ENCODE data around the gene FYB1.

FYB1 gene

DNA sequence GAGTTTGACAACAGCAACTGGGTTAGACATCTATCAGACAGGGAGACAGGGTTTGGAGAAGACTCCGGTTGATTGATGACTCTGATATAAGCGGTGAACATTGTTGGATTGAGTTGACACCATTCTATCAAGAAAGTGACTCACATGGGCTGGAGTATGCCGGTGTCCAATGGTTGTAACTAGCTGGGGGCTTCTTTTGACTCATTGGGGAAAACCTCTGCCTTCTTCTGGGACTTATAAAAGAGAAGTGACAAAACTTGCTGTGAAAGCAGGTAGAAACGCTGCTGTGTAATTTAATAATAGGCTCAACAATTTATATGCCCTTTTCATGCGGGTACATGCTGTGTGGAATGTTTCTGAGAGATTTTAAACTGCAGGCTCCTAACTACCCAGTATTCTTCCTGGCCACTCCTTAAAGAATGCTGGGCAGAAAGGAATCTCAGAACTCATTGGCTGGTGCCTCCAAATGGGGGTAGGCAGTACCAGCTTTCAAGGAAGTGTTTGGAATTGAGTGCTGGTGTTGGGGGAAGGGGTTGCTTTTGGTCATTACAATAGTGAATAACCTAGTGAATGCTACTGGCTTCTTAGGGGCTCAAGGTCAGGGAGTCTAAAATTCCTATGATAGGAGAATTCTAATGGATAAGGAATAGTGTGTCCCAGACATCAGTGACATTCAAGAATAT, 43.9 kb downstream of the FYB1 start:
- no peak for DNase-seq
- Mint-ChIP-seq H3K4me3 (no peak overlapping the region), H3K9me3 (peaks cover 8% of the 10 kb centered on the region), H3K27ac (no peak overlapping the region), H3K36me3 (ENCODE audit: low read depth) (no peaks in the 10 kb centered on the region), H3K27me3 (ENCODE audit: low read depth, poor library complexity) (peaks cover 8% of the 10 kb centered on the region), H3K4me1 (no peaks in the 10 kb centered on the region)
- TF ChIP-seq, protein P1, sequence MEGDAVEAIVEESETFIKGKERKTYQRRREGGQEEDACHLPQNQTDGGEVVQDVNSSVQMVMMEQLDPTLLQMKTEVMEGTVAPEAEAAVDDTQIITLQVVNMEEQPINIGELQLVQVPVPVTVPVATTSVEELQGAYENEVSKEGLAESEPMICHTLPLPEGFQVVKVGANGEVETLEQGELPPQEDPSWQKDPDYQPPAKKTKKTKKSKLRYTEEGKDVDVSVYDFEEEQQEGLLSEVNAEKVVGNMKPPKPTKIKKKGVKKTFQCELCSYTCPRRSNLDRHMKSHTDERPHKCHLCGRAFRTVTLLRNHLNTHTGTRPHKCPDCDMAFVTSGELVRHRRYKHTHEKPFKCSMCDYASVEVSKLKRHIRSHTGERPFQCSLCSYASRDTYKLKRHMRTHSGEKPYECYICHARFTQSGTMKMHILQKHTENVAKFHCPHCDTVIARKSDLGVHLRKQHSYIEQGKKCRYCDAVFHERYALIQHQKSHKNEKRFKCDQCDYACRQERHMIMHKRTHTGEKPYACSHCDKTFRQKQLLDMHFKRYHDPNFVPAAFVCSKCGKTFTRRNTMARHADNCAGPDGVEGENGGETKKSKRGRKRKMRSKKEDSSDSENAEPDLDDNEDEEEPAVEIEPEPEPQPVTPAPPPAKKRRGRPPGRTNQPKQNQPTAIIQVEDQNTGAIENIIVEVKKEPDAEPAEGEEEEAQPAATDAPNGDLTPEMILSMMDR (IDR thresholded peaks at IDR 0.05) = no peak

DNA sequence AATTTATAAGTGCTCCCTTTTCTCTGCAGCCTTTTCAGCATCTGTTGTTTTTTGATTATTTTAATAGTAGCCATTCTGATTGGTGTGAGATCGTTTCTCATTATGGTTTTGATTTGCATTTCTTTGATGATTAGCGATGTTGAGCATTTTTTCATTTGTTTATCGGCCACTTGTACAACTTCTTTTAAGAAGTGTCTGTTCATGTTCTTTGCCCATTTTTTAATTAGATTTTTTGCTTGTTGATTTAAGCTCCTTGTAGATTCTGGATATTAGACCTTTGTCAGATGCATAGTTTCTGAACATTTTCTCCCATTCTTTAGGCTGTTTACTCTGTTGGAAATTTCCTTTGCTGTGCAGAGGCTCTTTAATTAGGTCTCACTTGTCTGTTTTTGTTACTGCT, 46.3 kb downstream of the FYB1 start:
- H3K9me3 Mint-ChIP-seq = peaks cover 8% of the 10 kb centered on the region
- no peak overlapping the region for H3K27ac Mint-ChIP-seq
- no peaks in the 10 kb centered on the region for H3K4me1 Mint-ChIP-seq
- TF ChIP-seq, protein P1 (IDR thresholded peaks at IDR 0.05) = no peak
- peaks cover 4% of the 10 kb centered on the region for H3K27me3 Mint-ChIP-seq (ENCODE audit: low read depth, poor library complexity)
- H3K4me3 Mint-ChIP-seq = no peak overlapping the region
- no peak for DNase-seq
- H3K36me3 Mint-ChIP-seq (ENCODE audit: low read depth) = no peaks in the 10 kb centered on the region

DNA sequence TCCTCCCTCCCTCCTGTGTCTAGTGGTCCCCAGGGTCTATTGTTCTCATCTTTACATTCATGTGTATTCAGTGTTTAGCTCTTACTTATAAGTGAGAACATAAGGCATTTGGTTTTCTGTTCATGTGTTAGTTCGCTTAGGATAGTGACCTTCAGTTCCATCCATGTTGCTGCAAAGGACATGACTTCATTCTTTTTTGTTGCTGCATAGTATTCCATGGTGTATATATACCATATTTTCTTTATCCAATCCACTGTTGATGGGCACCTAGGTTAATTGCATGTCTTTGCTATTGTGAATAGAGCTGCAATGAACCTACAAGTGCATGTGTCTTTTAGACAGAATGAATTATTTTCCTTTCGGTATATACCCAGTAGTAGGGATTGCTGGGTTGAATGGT, 46.8 kb downstream of the FYB1 start:
- H3K36me3 Mint-ChIP-seq (ENCODE audit: low read depth) = no peaks in the 10 kb centered on the region
- no peak for DNase-seq
- peaks cover 4% of the 10 kb centered on the region for H3K27me3 Mint-ChIP-seq (ENCODE audit: low read depth, poor library complexity)
- no peak overlapping the region for H3K27ac Mint-ChIP-seq
- H3K4me1 Mint-ChIP-seq = peaks cover 2% of the 10 kb centered on the region
- peaks cover 8% of the 10 kb centered on the region for H3K9me3 Mint-ChIP-seq
- TF ChIP-seq, protein P1 (IDR thresholded peaks at IDR 0.05) = no peak
- no peak overlapping the region for H3K4me3 Mint-ChIP-seq

DNA sequence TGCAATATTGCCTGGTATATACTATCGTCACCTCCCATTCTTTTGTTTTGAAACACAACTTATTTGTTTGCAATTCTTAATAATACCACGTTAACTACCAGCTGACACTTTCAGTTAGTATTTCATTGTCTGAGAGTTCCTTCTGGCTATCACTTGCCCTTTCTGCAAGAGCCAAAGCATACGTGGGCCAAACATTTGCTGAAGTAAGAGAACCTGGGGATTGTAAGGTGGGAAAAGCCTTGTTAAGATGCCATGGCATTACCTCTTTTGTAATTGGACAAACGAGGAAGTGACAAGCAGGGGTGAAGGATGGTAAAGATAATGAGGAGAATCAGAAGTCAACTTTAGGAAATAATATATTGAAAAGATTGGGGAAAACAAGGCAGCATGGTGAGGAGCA, 47.7 kb downstream of the FYB1 start:
- Mint-ChIP-seq H3K9me3 (peaks cover 8% of the 10 kb centered on the region), H3K4me1 (peaks cover 7% of the 10 kb centered on the region), H3K36me3 (ENCODE audit: low read depth) (no peaks in the 10 kb centered on the region), H3K4me3 (no peak overlapping the region), H3K27ac (no peak overlapping the region), H3K27me3 (ENCODE audit: low read depth, poor library complexity) (peaks cover 4% of the 10 kb centered on the region)
- TF ChIP-seq, protein P1 (IDR thresholded peaks at IDR 0.05) = no peak
- no peak for DNase-seq

DNA sequence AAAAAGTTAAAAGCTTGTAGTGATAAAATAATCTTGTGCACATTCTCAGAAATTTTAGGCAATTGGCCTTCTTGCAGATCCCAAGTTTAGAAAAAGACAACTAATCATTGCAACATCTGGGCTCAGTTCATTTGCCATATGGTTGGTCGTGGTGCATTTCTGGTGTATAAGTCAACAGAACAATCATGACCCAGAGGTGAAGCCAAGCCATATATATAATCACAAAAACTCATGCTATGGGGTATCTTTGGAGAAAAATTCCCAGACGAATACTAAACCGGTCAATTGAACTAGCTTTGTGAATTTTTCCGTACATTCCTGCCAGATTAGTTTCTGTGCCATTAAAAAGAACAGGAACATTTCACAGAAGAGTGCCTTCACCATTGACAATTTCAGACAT, 50.3 kb downstream of the FYB1 start:
- H3K4me1 Mint-ChIP-seq = peaks cover 7% of the 10 kb centered on the region
- TF ChIP-seq, protein P1 (IDR thresholded peaks at IDR 0.05) = no peak
- no peaks in the 10 kb centered on the region for H3K36me3 Mint-ChIP-seq (ENCODE audit: low read depth)
- no peak overlapping the region for H3K4me3 Mint-ChIP-seq
- DNase-seq = no peak
- H3K27ac Mint-ChIP-seq = no peak overlapping the region
- no peaks in the 10 kb centered on the region for H3K27me3 Mint-ChIP-seq (ENCODE audit: low read depth, poor library complexity)
- peaks cover 8% of the 10 kb centered on the region for H3K9me3 Mint-ChIP-seq

DNA sequence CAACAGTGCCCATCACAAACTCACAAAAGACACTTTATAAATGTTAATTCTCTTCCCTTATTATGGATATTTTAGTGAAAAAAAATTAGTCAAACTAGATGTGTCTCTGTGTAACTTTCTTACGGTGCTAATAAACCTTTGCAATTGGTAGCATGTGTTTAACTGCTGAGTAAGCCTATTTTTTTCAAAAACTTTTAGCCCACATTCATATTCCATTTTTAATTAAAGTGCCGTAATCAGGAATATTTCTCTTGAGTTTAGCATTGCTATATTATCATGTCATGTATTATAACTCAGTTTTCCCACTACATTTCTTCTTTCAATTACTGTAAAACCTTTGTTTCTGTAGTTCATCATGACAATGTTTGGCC, 51.4 kb downstream of the FYB1 start:
- no peak overlapping the region for H3K27ac Mint-ChIP-seq
- no peak overlapping the region for H3K4me3 Mint-ChIP-seq
- no peaks in the 10 kb centered on the region for H3K36me3 Mint-ChIP-seq (ENCODE audit: low read depth)
- no peak for DNase-seq
- TF ChIP-seq, protein P1 (IDR thresholded peaks at IDR 0.05) = no peak
- H3K27me3 Mint-ChIP-seq (ENCODE audit: low read depth, poor library complexity) = no peaks in the 10 kb centered on the region
- H3K9me3 Mint-ChIP-seq = peaks cover 2% of the 10 kb centered on the region
- H3K4me1 Mint-ChIP-seq = peaks cover 7% of the 10 kb centered on the region
